Mammary epithelial cell (primary cell): ENCODE measurements around the gene EPPIN.
"Not testable (repeated sequence)": the region's sequence is repeated elsewhere in the genome, so short reads cannot be mapped to it uniquely, and the experiment has no call there.

Experiments used
- CTCF ChIP-seq, 2 donors: IDR thresholded peaks in 1 of 2; conservative IDR thresholded peaks in 1 of 2; 2 replicates each; pipeline ENCODE4 v1.5.1; 2011 to 2012; ENCODE audit warnings: inconsistent platforms in 2 of 2, low read length in 2 of 2, mild to moderate bottlenecking in 2 of 2, control low read depth in 1 of 2, low read depth in 1 of 2; ENCODE audit not compliant: insufficient read depth in 1 of 2; ENCODE audit errors: extremely low read depth in 1 of 2
- EZH2 ChIP-seq: IDR thresholded peaks from 2 replicates; pipeline ENCODE4 v1.6.1; 2012; ENCODE audit warnings: low read length, inconsistent platforms, borderline replicate concordance

- TF ChIP-seq EZH2; CTCF (conservative IDR thresholded peaks at IDR 0.05 in 1 of 2, IDR thresholded peaks at IDR 0.05 in 1 of 2; ENCODE audit: extremely low read depth in 1 of 2, insufficient read depth in 1 of 2, low read depth in 1 of 2, low read length in 2 of 2): not testable (repeated sequence)
Measured at GRCh38 chr20:45584294-45584693, 37.1 kb upstream of the EPPIN start.
